GM12892 (cell line): ENCODE results near the gene RPL35.

Source experiments
- POLR2AphosphoS5 ChIP-seq: IDR thresholded peaks from 2 replicates; pipeline ENCODE4 v1.6.1; 2011; ENCODE audit warnings: low read depth, low read length, control low read depth
- TAF1 ChIP-seq: IDR thresholded peaks from 2 replicates; pipeline ENCODE4 v1.6.1; 2011; ENCODE audit warnings: low read depth, mild to moderate bottlenecking, control low read depth, low read length, borderline replicate concordance

- no peak for TF ChIP-seq POLR2AphosphoS5
- no peak for TF ChIP-seq TAF1
Observed at GRCh38 chr9:124894035-124894740, 32.4 kb upstream of the RPL35 start.
